ENCODE results near the gene SPCS1.

The SPCS1 gene

GRCh38 chr3:52719618-52720017, 13.7 kb downstream of the SPCS1 start:
- no peak for TF ChIP-seq CTCF (IDR thresholded peaks at IDR 0.05)
- H3K36me3 ChIP-seq: no peaks in the 10 kb centered on the region
- no peaks in the 10 kb centered on the region for H3K9me3 ChIP-seq
- no peaks in the 10 kb centered on the region for H3K27me3 ChIP-seq
- peak overlapping the region; percentile 83 for H3K27ac ChIP-seq
- H3K4me1 ChIP-seq (ENCODE audit: control insufficient read depth in 1 of 2, insufficient read depth in 1 of 2, low read depth in 1 of 2, low read length in 1 of 2): peaks cover 21 to 30% of the 10 kb centered on the region in 2 experiments
- no peak overlapping the region for H3K4me3 ChIP-seq (ENCODE audit: low read depth in 1 of 2, low read length in 1 of 2)

GRCh38 chr3:52721002-52721729, 15.3 kb downstream of the SPCS1 start:
- Histone ChIP-seq H3K27ac (peak overlapping the region; percentile 83), H3K9me3 (no peaks in the 10 kb centered on the region), H3K4me1 (ENCODE audit: control insufficient read depth in 1 of 2, insufficient read depth in 1 of 2, low read depth in 1 of 2, low read length in 1 of 2) (peaks cover 21 to 25% of the 10 kb centered on the region in 2 experiments), H3K4me3 (ENCODE audit: low read depth in 1 of 2, low read length in 1 of 2) (peak overlapping the region in 1 of 2 experiments; percentile 23), H3K36me3 (no peaks in the 10 kb centered on the region), H3K27me3 (no peaks in the 10 kb centered on the region)
- TF ChIP-seq CTCF (IDR thresholded peaks at IDR 0.05): no peak

DNA sequence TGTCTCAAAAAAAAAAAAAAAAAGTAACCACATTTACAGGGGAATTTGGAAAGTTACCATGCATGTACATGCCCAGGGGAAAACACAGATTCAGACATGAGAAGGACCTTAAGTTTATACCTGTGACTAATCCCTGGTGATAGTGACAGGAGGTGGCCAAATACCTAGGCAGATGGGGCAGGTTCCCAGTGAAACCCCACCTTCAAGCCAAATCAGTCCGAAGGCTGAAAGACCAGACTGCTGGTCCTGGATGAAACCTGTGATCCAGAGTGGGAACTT, 15.8 kb downstream of the SPCS1 start:
- no peak for TF ChIP-seq CTCF (IDR thresholded peaks at IDR 0.05)
- Histone ChIP-seq H3K4me3 (ENCODE audit: low read depth in 1 of 2, low read length in 1 of 2) (no peak overlapping the region), H3K9me3 (no peaks in the 10 kb centered on the region), H3K4me1 (ENCODE audit: control insufficient read depth in 1 of 2, insufficient read depth in 1 of 2, low read depth in 1 of 2, low read length in 1 of 2) (peaks cover 21 to 25% of the 10 kb centered on the region in 2 experiments), H3K27ac (peak overlapping the region; percentile 83), H3K27me3 (no peaks in the 10 kb centered on the region), H3K36me3 (no peaks in the 10 kb centered on the region)

GRCh38 chr3:52722491-52722890, 16.6 kb downstream of the SPCS1 start:
- Histone ChIP-seq H3K4me1 (ENCODE audit: control insufficient read depth in 1 of 2, insufficient read depth in 1 of 2, low read depth in 1 of 2, low read length in 1 of 2) (peaks cover 21 to 25% of the 10 kb centered on the region in 2 experiments), H3K36me3 (no peaks in the 10 kb centered on the region), H3K27ac (no peak overlapping the region), H3K27me3 (no peaks in the 10 kb centered on the region), H3K4me3 (ENCODE audit: low read depth in 1 of 2, low read length in 1 of 2) (no peak overlapping the region), H3K9me3 (no peaks in the 10 kb centered on the region)
- TF ChIP-seq CTCF (IDR thresholded peaks at IDR 0.05): no peak

GRCh38 chr3:52723935-52724334, 18.0 kb downstream of the SPCS1 start:
- Histone ChIP-seq H3K9me3 (peaks cover 9% of the 10 kb centered on the region), H3K27ac (no peak overlapping the region), H3K4me1 (ENCODE audit: control insufficient read depth in 1 of 2, insufficient read depth in 1 of 2, low read depth in 1 of 2, low read length in 1 of 2) (peaks cover 21 to 25% of the 10 kb centered on the region in 2 experiments), H3K36me3 (no peaks in the 10 kb centered on the region), H3K4me3 (ENCODE audit: low read depth in 1 of 2, low read length in 1 of 2) (no peak overlapping the region), H3K27me3 (no peaks in the 10 kb centered on the region)
- no peak for TF ChIP-seq CTCF (IDR thresholded peaks at IDR 0.05)

Data from neutrophil (primary cell).